GM23338 (cell line): ENCODE data around the gene ATG9B. TPM values are rescaled to one million over a fixed set of nuclear protein-coding genes. Genes with fewer than 3 reads are reported as not detected.

Source experiments
- ATAC-seq: fragments of 200-7000 bp; cut with Tn5 transposase; 3 replicates; pipeline ENCODE4 v1.9.1; 2020
- DNase-seq: peaks from one replicate; pipeline ENCODE4 v3.0.0-alpha.2; 2015; ENCODE audit warnings: low spot score
- H2AFZ ChIP-seq: fragments of 200-600 bp; sonication (generic); 2 replicates; pipeline ENCODE4 v1.8.0; 2016; ENCODE audit warnings: antibody characterized with exemption, mild to moderate bottlenecking, moderate library complexity
- H3F3A ChIP-seq: fragments of 200-600 bp; sonication (generic); replicated peaks from 2 replicates; pipeline ENCODE4 v1.8.0; 2017; ENCODE audit warnings: antibody characterized with exemption, mixed run types, low read depth
- H3K27ac ChIP-seq: fragments of 200-600 bp; sonication (generic); 2 replicates; pipeline ENCODE4 v1.6.1; 2016; ENCODE audit warnings: low read depth
- H3K27me3 ChIP-seq: fragments of 200-600 bp; sonication (generic); 2 replicates; pipeline ENCODE4 v1.8.0; 2016; ENCODE audit warnings: mild to moderate bottlenecking, mixed run types, moderate library complexity; ENCODE audit not compliant: insufficient read depth
- H3K36me3 ChIP-seq: fragments of 200-600 bp; sonication (generic); 2 replicates; pipeline ENCODE4 v1.8.0; 2016; ENCODE audit warnings: mild to moderate bottlenecking; ENCODE audit not compliant: insufficient read depth
- H3K4me1 ChIP-seq: fragments of 200-600 bp; sonication (generic); 2 replicates; pipeline ENCODE4 v1.8.0; 2016; ENCODE audit warnings: mild to moderate bottlenecking, moderate library complexity; ENCODE audit not compliant: insufficient read depth
- H3K4me2 ChIP-seq: fragments of 200-600 bp; sonication (generic); 2 replicates; pipeline ENCODE4 v1.7.1; 2017; ENCODE audit warnings: mixed run types
- H3K4me3 ChIP-seq: fragments of 200-600 bp; sonication (generic); 2 replicates; pipeline ENCODE4 v1.6.1; 2016; ENCODE audit warnings: mixed run types
- H3K79me2 ChIP-seq: fragments of 200-600 bp; sonication (generic); replicated peaks from 2 replicates; pipeline ENCODE4 v1.8.0; 2017; ENCODE audit warnings: mild to moderate bottlenecking; ENCODE audit not compliant: insufficient read depth
- H3K9me2 ChIP-seq: fragments of 200-600 bp; sonication (generic); 2 replicates; pipeline ENCODE4 v1.8.0; 2017; ENCODE audit not compliant: insufficient read depth
- H4K20me1 ChIP-seq: fragments of 200-600 bp; sonication (generic); replicated peaks from 2 replicates; pipeline ENCODE4 v1.8.0; 2017; ENCODE audit warnings: mild to moderate bottlenecking; ENCODE audit not compliant: insufficient read depth
- H3K27ac Mint-ChIP-seq: 2 replicates; pipeline ENCODE4 v1.8.0; 2020; ENCODE audit warnings: inconsistent platforms, mild to moderate bottlenecking, moderate library complexity, mixed read lengths
- H3K27me3 Mint-ChIP-seq: 3 replicates; pipeline ENCODE4 v1.8.0; 2022; ENCODE audit warnings: low read depth, mild to moderate bottlenecking, moderate library complexity, mixed read lengths, inconsistent platforms; ENCODE audit not compliant: insufficient read depth, poor library complexity
- H3K36me3 Mint-ChIP-seq: 3 replicates; pipeline ENCODE4 v1.8.0; 2021; ENCODE audit warnings: low read depth, mild to moderate bottlenecking, inconsistent platforms, moderate library complexity, mixed read lengths
- H3K4me1 Mint-ChIP-seq: 3 replicates; pipeline ENCODE4 v1.8.0; 2020; ENCODE audit warnings: mild to moderate bottlenecking, inconsistent platforms, mixed read lengths
- H3K4me3 Mint-ChIP-seq: 3 replicates; pipeline ENCODE4 v1.8.0; 2021; ENCODE audit warnings: moderate library complexity, mild to moderate bottlenecking, inconsistent platforms, mixed read lengths
- H3K9me3 Mint-ChIP-seq: 3 replicates; pipeline ENCODE4 v1.8.0; 2020; ENCODE audit warnings: moderate library complexity, mild to moderate bottlenecking, inconsistent platforms, mixed read lengths
- ETS1 ChIP-seq: IDR thresholded peaks from 2 replicates; pipeline ENCODE4 v1.6.1; 2016; ENCODE audit warnings: antibody characterized with exemption
- EZH2 ChIP-seq: fragments of 200-600 bp; sonication (generic); IDR thresholded peaks from one replicate; pipeline ENCODE4 v1.8.0; 2017; ENCODE audit warnings: antibody characterized with exemption, mild to moderate bottlenecking, low read depth; ENCODE audit not compliant: unreplicated experiment
- EZH2phosphoT487 ChIP-seq: fragments of 200-600 bp; sonication (generic); IDR thresholded peaks from one replicate; pipeline ENCODE4 v1.8.1; 2018; ENCODE audit warnings: antibody characterized with exemption; ENCODE audit not compliant: unreplicated experiment
- JUNB ChIP-seq: IDR thresholded peaks from one replicate; pipeline ENCODE4 v1.6.1; 2016; ENCODE audit warnings: antibody characterized with exemption; ENCODE audit not compliant: unreplicated experiment
- NANOG ChIP-seq: IDR thresholded peaks from 2 replicates; pipeline ENCODE4 v1.6.1; 2016; ENCODE audit warnings: antibody characterized with exemption, borderline replicate concordance
- POLR2AphosphoS5 ChIP-seq: IDR thresholded peaks from 2 replicates; pipeline ENCODE4 v1.6.1; 2016; ENCODE audit warnings: antibody characterized with exemption, low read depth
- STAT1 ChIP-seq: IDR thresholded peaks from one replicate; pipeline ENCODE4 v1.6.1; 2016; ENCODE audit warnings: antibody characterized with exemption; ENCODE audit not compliant: unreplicated experiment
- ZNF114 ChIP-seq: fragments of 250-450 bp; sonication (Bioruptor Pico); IDR thresholded peaks from 2 replicates; pipeline ENCODE4 v1.5.0; 2020; ENCODE audit warnings: mild to moderate bottlenecking, moderate library complexity
- polyA plus RNA-seq: library from polyadenylated mRNA; unstranded; fragments of >200 nt; fragmentation: Nextera tagmentation; extraction: Ambion mirVana; gene quantifications from 2 replicates; pipeline ENCODE4 v1.2.1, GENCODE V29; 2016
- total RNA-seq: library from RNA; depleted of rRNA; stranded (reverse); fragments of >200 nt; shearing (Covaris generic); gene quantifications from 2 replicates; pipeline ENCODE4 v1.2.3, GENCODE V29; 2014
- TF ChIP-seq, protein P1 (sequence below): fragments of 250-450 bp; sonication (Bioruptor Pico); IDR thresholded peaks from 2 replicates; pipeline ENCODE4 v1.5.0; 2020; ENCODE audit warnings: mild to moderate bottlenecking, moderate library complexity
- TF ChIP-seq, protein P2 (sequence below), 2 experiments: fragments of 200-600 bp in 1 of 2; sonication (generic) in 1 of 2; conservative IDR thresholded peaks; 2 replicates each; pipeline versions ENCODE4 v1.5.1 to v1.6.1; 2016 to 2017; ENCODE audit warnings: antibody characterized with exemption in 2 of 2, low read depth in 2 of 2, mild to moderate bottlenecking in 2 of 2, moderate library complexity in 1 of 2

ATG9B gene
- total and polyA plus RNA-seq, 2 experiments from 2014 or later: 1.2 to 3.4 TPM

- TF ChIP-seq, protein P1, sequence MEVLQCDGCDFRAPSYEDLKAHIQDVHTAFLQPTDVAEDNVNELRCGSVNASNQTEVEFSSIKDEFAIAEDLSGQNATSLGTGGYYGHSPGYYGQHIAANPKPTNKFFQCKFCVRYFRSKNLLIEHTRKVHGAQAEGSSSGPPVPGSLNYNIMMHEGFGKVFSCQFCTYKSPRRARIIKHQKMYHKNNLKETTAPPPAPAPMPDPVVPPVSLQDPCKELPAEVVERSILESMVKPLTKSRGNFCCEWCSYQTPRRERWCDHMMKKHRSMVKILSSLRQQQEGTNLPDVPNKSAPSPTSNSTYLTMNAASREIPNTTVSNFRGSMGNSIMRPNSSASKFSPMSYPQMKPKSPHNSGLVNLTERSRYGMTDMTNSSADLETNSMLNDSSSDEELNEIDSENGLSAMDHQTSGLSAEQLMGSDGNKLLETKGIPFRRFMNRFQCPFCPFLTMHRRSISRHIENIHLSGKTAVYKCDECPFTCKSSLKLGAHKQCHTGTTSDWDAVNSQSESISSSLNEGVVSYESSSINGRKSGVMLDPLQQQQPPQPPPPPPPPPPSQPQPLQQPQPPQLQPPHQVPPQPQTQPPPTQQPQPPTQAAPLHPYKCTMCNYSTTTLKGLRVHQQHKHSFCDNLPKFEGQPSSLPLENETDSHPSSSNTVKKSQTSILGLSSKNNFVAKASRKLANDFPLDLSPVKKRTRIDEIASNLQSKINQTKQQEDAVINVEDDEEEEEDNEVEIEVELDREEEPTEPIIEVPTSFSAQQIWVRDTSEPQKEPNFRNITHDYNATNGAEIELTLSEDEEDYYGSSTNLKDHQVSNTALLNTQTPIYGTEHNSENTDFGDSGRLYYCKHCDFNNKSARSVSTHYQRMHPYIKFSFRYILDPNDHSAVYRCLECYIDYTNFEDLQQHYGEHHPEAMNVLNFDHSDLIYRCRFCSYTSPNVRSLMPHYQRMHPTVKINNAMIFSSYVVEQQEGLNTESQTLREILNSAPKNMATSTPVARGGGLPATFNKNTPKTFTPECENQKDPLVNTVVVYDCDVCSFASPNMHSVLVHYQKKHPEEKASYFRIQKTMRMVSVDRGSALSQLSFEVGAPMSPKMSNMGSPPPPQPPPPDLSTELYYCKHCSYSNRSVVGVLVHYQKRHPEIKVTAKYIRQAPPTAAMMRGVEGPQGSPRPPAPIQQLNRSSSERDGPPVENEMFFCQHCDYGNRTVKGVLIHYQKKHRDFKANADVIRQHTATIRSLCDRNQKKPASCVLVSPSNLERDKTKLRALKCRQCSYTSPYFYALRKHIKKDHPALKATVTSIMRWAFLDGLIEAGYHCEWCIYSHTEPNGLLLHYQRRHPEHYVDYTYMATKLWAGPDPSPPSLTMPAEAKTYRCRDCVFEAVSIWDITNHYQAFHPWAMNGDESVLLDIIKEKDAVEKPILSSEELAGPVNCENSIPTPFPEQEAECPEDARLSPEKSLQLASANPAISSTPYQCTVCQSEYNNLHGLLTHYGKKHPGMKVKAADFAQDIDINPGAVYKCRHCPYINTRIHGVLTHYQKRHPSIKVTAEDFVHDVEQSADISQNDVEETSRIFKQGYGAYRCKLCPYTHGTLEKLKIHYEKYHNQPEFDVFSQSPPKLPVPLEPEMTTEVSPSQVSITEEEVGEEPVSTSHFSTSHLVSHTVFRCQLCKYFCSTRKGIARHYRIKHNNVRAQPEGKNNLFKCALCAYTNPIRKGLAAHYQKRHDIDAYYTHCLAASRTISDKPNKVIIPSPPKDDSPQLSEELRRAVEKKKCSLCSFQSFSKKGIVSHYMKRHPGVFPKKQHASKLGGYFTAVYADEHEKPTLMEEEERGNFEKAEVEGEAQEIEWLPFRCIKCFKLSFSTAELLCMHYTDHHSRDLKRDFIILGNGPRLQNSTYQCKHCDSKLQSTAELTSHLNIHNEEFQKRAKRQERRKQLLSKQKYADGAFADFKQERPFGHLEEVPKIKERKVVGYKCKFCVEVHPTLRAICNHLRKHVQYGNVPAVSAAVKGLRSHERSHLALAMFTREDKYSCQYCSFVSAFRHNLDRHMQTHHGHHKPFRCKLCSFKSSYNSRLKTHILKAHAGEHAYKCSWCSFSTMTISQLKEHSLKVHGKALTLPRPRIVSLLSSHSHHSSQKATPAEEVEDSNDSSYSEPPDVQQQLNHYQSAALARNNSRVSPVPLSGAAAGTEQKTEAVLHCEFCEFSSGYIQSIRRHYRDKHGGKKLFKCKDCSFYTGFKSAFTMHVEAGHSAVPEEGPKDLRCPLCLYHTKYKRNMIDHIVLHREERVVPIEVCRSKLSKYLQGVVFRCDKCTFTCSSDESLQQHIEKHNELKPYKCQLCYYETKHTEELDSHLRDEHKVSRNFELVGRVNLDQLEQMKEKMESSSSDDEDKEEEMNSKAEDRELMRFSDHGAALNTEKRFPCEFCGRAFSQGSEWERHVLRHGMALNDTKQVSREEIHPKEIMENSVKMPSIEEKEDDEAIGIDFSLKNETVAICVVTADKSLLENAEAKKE (CRISPR knock-in tag): no peak
- TF ChIP-seq POLR2AphosphoS5: no peak
- TF ChIP-seq, protein P2, sequence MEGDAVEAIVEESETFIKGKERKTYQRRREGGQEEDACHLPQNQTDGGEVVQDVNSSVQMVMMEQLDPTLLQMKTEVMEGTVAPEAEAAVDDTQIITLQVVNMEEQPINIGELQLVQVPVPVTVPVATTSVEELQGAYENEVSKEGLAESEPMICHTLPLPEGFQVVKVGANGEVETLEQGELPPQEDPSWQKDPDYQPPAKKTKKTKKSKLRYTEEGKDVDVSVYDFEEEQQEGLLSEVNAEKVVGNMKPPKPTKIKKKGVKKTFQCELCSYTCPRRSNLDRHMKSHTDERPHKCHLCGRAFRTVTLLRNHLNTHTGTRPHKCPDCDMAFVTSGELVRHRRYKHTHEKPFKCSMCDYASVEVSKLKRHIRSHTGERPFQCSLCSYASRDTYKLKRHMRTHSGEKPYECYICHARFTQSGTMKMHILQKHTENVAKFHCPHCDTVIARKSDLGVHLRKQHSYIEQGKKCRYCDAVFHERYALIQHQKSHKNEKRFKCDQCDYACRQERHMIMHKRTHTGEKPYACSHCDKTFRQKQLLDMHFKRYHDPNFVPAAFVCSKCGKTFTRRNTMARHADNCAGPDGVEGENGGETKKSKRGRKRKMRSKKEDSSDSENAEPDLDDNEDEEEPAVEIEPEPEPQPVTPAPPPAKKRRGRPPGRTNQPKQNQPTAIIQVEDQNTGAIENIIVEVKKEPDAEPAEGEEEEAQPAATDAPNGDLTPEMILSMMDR (conservative IDR thresholded peaks at IDR 0.05; ENCODE audit: low read depth in 2 of 2): no peak
- no peak for TF ChIP-seq JUNB
- no peak for TF ChIP-seq STAT1
- no peak for TF ChIP-seq NANOG
- no peak for TF ChIP-seq ZNF114
- TF ChIP-seq EZH2phosphoT487: no peak
- no peak for TF ChIP-seq EZH2
Observed at GRCh38 chr7:150970424-150970823, 53.9 kb downstream of the ATG9B start (continued).

GRCh38 chr7:150969475-150969874 is 54.8 kb downstream of the ATG9B start:
- H4K20me1 ChIP-seq: no peaks in the 10 kb centered on the region
- Mint-ChIP-seq H3K27ac (no peak overlapping the region), H3K9me3 (no peaks in the 10 kb centered on the region), H3K4me3 (no peak overlapping the region; the same call in 2 of the 3 replicates), H3K27me3 (peaks cover 21% of the 10 kb centered on the region), H3K36me3 (no peaks in the 10 kb centered on the region), H3K4me1 (peaks cover 41% of the 10 kb centered on the region)
- peaks cover 18% of the 10 kb centered on the region for H3K4me1 ChIP-seq
- no peak overlapping the region for H2AFZ ChIP-seq
- no peak overlapping the region for H3K4me2 ChIP-seq
- no peak overlapping the region for H3K27ac ChIP-seq
- no peak for DNase-seq
- H3K36me3 ChIP-seq: no peaks in the 10 kb centered on the region
- no peaks in the 10 kb centered on the region for H3K9me2 ChIP-seq
- H3K79me2 ChIP-seq: no peaks in the 10 kb centered on the region
- ATAC-seq: peak; percentile 4
- H3F3A ChIP-seq: no peaks in the 10 kb centered on the region
- peaks cover 6% of the 10 kb centered on the region; the same call in 1 of the 2 replicates for H3K27me3 ChIP-seq
- H3K4me3 ChIP-seq: no peak overlapping the region
- TF ChIP-seq, protein P2 (conservative IDR thresholded peaks at IDR 0.05; ENCODE audit: low read depth in 2 of 2): no peak
- TF ChIP-seq EZH2: no peak
- TF ChIP-seq POLR2AphosphoS5: no peak
- TF ChIP-seq ETS1: no peak
